GM21619 (cell line): Measurements from ENCODE around the gene PRKAR1B.

ENCODE experiments used
- ATAC-seq: cut with Tn5 transposase; IDR thresholded peaks from one replicate; pipeline ENCODE4 v1.9.1; 2021; ENCODE audit not compliant: unreplicated experiment

The PRKAR1B gene

DNA sequence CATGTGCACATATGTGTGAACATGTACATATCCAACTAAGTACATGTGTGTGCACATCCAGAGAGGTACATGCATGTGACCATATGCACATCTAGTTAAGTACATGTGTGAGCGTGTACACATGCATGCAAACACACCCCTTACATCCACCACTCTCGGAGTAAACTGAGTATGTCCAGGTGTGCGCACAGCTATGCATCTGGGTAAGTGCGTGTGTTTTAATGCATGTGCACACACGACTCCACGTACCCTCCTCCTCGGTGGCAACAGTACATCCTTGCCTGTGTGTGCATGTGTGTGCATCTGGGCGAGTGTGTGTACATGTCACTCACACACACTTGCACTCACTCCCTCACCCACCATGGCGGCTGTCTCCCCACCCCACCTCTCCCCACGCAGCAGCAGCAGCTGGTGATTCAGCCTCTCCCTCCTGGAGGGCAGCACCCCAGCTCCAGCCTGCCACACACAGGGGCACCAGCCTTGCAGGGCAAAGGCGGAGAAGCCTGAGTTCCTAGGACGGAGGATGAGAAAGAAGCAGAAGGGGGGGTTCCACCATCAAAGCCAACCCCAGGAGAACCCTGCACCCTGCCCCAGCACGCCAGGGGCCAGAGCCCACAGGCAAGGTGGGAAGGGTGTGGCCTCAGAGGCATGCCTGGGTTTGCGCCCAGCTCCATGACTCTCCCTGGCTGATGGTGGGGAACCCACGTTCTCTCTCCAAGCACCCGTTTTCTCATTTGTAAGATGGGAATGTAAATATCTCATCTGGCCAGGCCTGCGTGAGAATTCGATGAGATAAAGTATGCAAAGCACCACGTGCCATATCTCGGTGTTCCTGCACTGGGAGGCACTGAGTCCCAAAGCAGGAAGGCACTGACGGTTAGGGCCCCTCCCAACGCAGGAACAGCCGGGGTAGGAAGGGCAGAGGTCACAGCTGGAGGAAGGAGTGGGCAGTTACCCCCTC lies 28.3 kb downstream of the PRKAR1B start:
- no peak for ATAC-seq

- no peak for ATAC-seq
These were observed 30.1 kb downstream of the PRKAR1B start for GRCh38 chr7:696812-697551.

GRCh38 chr7:696426-696811 lies 30.7 kb downstream of the PRKAR1B start:
- no peak for ATAC-seq

- no peak for ATAC-seq
These were observed 33.8 kb downstream of the PRKAR1B start for GRCh38 chr7:693280-693679.

- ATAC-seq: no peak
These were observed 35.6 kb downstream of the PRKAR1B start for GRCh38 chr7:691361-692045.

GRCh38 chr7:690478-691360 lies 36.4 kb downstream of the PRKAR1B start:
- no peak for ATAC-seq

DNA sequence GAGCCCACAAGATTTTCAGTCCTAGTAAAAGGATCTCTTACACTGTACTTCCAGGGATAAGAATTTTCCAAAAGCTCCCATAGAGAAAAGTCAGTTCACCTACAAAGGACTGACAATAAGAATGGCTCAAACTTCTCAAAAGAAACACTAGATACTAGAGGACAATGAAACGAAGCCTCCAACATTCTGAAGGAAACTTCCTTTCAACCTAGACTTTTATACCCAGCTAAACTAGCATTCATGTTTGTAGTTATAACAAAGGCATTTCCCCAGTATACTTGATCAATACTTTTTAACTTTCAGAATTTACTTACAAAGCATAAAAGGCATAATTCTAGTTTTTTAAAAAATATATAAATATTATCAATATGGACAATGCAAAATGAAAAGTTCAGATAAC lies 41.5 kb downstream of the PRKAR1B start:
- ATAC-seq: no peak

DNA sequence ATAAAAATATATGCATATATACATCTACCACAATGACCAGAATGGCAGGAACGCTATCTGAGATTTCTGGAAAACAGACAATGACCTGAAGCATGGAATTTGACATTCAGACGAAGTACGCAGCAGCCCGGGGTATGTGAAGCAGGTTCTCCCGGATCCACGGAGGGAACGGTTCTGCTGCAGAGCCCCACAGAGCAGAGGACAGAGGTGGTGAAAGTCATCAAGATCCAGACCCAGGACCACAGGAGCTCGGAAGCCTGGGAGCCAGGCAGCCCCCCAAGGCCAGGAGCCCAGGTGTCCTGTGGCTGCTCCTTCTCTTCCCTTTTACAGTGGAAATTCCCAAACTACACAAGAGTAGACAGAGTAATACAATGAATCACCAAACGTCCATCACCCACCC lies 42.7 kb downstream of the PRKAR1B start:
- ATAC-seq: no peak

DNA sequence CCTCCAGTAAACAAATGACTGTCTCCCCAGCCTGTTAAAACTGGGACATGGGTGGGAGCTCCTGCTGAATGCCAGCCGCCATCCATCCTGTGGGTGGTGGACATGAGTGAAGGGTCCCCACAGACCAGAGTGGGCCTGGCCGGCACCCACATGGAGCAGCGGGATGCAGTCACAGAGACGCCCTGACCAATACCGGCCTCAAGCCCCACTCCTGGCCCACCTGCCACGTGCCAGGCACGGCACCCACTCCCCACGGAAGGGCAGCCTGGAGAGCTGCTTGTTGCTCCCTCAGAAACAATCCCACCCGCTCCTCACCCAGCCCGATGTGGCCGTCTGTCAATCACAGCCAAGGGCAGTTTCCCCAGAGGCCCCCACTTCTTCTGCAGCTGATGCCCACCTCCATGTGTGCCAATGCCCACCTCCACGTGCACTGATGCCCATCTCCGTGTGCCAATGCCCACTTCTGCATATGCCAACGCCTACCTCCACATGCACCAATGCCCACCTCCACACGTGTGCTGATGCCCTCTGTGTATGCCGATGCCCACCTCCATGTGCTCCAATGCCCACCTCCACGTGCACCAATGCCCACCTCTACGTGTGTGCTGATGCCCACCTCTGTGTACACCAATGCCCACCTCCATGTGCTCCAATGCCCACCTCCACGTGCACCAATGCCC lies 43.4 kb downstream of the PRKAR1B start:
- no peak for ATAC-seq

DNA sequence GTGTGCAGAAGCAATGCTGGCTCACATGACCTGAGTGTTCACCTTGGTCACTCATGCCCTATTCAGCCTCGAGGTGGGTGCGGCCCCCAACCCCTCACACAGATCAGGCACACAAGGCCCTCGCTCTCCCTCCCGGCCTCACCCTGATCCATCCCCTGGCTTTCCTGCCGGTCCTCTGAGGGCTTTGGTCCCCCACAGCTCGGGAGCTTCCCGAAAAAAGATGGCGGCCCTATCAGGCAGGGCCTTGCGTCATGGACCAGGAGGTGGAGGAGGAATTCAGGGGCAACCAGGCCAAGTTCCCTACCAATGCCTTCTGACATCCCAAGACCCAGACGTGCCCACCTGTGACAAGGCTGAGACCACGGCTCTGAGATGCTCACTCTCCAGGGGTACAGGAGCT lies 44.3 kb downstream of the PRKAR1B start:
- no peak for ATAC-seq

GRCh38 chr7:681551-682307 lies 45.4 kb downstream of the PRKAR1B start:
- ATAC-seq: no peak

GRCh38 chr7:680411-681127 lies 46.5 kb downstream of the PRKAR1B start:
- no peak for ATAC-seq

GRCh38 chr7:676972-677385 lies 50.1 kb downstream of the PRKAR1B start:
- ATAC-seq: no peak

- ATAC-seq: no peak
These were observed 50.7 kb downstream of the PRKAR1B start for GRCh38 chr7:676246-676971.

GRCh38 chr7:674454-675410 lies 52.3 kb downstream of the PRKAR1B start:
- no peak for ATAC-seq

DNA sequence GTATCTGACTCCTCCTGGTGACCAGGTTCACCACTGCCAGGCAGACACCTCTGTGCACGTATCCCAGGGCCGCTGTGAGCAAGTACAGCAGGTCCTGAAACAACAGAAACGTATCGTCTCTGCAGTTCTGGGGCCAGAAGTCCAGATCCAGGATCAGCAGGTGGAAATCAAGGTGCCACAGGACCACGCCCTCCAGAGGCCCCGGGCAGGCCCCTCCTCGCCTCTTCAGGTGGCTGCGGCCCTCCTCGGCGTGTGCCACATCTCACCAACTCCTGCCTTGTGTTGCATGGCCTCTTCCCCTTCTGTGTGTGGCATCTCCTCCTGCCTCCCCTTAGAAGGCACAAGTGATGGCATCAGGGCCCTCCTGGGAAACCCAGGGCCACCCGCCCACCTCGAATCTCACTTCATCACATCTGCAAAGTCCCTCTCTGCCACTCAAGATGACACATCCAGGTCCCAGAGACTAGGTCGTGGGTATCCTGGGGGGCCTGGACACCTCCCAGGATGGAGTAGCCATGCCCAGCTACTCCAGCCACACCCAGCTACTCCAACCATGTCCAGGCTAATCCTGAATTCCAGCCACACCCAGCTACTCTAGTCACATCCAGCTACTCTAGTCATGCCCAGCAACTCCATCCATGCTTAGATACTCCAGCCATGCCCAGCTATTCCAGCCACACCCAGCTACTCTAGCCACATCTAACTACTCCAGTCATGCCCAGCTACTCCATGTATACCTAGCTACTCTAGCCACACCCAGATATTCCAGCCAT lies 53.2 kb downstream of the PRKAR1B start:
- ATAC-seq: no peak
